IPS-NIHi7 (cell line): Measurements from ENCODE around the gene ZC2HC1B.

Experiments used
- DNase-seq: peaks from one replicate; pipeline ENCODE4 v3.0.0; 2012; ENCODE audit warnings: mixed read lengths; ENCODE audit errors: extremely low spot score

ZC2HC1B gene

DNA sequence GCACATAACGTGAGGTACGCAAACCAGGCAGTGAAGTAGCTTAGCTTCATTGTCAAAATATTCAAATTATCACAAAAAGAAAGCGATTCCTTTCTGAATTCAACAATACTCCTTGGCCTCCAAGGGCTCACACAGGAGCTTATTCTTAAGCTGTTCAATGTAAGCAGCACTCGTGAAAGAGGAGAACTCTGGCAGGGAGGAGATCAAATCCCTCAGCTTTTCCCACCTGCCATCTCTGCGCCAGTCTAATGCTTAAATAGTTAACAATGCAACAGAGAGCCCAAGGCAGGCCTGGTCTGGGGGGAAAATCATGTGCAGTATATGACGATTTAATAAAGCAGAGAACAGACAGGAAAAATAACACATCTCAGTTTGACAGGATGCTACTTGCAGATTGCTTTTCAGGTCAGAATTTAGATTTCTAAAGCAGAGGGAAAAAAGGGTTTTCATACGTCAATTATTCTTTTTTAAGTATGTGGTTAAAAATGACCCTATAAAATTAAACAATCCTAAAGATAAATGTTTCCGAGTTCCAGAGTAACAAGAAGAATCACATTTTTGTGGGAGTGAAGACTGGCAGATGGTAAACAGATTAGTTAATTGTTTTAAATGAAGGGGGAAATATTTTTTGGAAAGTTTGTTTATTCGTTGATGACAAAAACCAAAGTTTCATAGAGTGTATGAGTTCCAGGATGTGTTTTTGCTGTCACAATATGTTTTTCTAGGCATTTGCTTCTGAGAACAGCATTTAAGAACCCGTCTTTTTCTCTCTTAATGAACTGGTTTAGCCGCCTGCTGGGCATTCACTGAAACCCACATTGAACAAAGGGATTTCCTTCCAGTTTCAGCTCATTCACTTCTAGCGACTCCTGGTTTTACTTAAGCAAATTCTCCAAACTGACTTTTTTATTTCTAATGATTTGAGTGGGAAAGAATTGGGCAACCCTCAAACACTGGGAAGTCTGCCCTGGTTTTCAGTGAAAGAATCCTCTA, 97.9 kb downstream of the ZC2HC1B start:
- no peak for DNase-seq

DNA sequence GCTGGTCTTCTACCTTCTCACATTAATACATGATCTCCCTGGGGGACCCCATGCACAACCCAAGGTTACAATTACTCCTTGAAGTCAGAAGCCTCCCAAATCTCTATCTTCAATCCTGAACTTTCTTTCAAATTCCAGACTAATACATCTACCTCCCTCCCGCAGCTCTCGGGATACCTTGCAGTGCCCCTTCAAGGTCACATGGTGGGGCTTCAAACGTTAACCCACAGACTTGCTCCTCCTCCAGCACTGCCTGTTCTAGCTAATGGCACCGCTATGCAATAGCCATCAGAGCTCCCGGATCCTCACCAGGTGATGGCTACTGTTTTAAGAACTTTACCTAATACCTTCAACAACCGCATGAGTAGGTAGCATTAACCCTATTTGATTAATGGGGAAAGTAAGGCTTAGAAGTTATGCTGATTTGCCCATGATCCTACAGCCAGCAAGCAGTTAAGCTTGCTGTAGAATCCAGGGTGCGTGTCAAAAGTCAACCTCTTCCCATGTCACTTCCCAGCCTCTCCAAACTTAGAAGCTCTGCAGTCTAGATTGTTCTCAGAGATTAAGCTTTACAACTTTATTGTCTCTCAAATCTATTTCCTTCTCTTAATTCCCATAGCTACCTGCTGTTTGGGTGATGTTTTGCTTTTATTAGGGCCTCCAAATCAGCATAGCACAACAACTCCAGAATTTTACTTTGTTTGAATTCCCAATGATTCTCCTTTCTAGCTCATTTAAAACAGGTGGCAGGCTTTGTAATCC, 99.1 kb downstream of the ZC2HC1B start:
- DNase-seq, result no peak

DNA sequence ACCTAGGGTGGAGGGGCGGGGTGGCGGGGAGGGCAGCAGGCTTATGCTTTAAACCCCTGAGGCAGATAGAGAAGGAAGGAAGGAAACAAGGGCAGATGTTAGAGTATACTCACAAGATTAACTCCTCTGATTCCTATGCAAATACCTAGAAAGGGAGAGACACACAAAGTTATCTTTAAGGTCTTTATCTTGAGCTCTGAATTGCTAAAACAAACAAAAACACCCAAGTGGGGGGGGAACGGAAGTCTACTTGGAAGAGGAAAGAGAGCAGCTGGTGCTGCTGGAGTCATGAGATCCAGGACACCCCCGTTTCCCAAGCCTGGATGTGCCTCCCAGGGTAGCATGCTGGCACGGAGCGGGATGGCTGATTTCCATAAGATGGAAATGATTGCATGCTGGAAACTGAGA, 100.4 kb downstream of the ZC2HC1B start:
- peak; percentile 41 for DNase-seq

DNA sequence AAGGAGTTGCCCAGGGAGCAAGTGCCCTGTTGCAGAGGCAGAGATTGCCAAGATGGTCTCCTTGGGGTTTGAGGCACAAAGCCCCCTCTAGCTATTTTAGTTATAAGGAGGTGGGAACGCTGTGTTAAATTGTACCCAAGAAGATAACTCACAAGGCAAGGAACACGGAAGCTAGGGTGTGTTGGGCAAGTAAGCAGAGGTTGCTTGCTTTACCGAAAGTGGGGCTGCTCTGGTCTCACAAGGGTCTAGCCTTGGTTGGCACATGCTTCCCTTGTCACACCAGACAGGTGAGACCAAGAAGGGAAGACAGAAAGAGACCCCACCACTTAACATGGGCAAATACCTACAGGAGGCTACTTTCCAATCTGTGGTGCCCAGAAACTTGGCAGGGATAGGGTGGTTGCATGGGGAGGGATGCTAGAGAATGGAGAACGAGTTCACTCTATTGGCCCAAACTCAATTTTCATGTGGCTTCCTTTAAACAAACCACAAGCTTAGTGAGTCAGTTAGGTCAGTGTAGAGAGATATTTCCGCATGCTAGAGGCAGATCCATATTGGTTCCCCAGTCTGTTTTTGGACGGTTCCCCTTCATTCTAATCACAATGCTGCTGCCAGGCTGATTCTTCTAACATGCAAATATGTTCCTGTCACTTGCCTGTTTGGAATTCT, 101.4 kb downstream of the ZC2HC1B start:
- no peak for DNase-seq

DNA sequence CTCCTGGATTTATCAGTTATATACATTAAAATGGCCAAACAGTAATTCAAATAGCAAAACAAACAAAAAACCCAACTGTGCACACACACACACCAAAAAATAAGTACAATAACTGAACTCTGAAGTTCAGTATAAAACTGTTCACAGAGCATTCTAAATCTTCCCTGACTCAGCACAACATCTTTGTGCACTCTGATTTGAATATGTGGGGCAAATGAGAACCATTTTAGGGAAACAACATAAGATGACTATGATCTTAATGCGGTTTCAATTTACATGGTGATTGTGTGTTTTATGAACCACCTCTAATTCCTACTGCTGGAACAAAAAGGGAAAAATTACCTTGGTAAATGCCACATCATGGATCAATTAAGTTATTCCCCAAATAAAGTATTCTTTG, 102.0 kb downstream of the ZC2HC1B start:
- no peak for DNase-seq

DNA sequence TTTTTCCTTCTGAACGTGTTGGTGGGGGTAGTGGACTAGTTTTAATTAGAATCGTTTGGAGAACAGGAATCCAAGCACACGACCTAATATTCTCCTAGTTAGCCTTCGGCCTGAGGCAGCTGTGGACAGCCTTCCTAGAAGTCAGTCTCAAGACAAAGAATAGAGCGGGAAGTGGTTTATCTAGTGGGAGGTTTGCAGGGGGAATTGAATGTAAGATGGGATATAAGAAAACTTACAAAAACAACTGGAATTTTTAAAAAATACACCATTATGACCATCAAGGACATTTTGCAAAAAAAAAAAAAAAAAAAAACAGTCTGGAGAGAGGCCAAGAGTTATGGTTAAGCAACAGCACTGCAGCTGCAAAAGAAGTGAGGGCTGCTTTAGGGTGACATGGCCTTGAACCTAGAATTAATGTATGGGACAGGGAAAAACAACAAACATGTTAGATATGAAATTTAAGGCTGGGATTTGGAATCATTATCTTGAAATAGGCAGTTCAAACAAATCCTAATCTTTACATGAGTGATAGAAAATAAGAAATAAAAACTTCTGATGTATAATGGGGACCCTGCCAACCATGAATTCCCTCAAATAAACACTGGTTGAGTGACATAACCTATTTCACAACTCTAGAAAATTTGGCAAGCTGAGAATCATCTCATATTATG, 103.6 kb downstream of the ZC2HC1B start:
- DNase-seq, result no peak

DNA sequence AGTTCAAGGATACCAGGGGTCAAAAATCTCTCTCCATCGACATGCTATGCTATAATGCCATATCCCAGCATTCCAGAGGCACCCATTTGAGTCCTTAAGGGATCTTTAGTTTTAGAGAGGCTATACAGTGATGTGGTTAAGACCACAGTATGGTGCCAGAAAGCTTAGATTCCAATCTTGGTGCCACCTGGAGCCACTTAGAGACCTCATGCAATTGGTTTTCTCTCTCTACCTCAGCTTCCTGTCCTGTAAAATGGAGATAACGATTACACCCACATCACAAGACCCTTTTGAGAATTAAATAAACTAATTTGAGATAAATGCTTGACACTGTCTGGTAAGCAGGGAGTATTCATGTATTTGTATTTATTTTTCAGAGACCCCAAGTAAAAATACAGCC, 104.8 kb downstream of the ZC2HC1B start:
- no peak for DNase-seq

DNA sequence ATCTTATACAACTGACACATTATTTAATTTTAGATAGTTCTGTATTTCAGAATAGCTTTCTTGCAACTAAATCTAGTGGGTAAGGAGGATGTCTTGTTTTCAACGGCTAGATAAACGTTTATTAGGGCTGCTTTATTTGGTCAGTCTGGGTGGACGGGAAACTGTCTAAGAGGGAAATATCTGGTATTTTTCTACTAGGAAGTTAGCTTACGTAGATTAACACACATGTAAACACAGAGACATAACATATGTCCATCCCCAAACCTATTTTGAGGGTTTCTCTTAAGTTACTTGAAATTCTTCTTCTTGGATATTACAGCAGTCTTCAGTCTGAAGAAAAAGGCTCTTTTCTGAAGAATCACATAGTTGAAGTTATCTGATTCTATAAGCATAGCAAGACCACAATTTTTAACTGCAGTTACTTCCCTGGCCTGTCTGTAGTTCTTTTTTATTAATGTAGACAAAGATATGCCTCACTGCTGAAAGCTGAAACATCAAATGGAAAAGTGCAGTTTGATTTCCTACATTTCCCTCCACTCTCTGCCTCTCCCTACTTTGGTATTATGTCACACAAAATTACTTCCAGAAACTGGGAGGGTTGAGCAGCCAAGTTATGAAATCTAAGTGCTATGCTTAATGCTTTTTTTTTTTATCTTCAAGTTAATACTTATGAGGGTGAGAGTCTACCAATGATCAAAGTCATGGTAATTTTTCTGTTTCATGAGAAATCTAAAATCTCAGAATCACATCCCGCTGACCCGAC, 106.4 kb downstream of the ZC2HC1B start:
- no peak for DNase-seq

DNA sequence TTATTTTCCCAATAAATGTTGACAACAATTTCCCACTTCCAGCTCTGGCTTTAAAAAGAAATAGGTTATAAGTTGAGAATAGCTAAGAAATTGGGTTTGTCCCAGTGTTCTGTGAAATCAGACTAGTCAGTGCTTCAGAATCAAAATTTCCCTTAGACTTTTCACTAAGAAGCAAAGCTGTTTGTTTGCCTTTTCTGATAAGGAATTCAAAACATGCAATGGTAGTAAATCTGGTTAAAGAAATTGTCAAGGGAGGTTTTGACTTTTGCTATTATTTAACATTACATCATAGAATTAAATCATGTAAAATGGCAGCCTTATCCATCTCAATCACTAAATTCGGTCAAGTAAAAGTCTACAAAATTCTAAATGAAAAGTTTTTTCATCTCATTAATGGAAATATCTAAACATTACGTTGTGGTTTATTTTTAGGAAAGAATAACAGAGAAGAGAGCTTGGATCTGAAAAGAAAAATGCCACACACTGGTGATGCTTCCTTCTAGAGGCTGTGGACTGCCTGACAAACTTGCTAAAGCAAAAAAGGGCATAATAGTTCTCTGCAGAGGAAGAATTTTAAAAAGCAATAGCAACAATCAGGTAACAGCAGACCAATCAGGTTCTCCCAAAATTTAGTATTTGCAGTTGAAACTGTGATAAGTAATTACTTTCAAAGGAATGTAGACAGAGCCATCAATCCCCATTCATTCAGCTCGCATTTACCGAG, 107.4 kb downstream of the ZC2HC1B start:
- no peak for DNase-seq

DNA sequence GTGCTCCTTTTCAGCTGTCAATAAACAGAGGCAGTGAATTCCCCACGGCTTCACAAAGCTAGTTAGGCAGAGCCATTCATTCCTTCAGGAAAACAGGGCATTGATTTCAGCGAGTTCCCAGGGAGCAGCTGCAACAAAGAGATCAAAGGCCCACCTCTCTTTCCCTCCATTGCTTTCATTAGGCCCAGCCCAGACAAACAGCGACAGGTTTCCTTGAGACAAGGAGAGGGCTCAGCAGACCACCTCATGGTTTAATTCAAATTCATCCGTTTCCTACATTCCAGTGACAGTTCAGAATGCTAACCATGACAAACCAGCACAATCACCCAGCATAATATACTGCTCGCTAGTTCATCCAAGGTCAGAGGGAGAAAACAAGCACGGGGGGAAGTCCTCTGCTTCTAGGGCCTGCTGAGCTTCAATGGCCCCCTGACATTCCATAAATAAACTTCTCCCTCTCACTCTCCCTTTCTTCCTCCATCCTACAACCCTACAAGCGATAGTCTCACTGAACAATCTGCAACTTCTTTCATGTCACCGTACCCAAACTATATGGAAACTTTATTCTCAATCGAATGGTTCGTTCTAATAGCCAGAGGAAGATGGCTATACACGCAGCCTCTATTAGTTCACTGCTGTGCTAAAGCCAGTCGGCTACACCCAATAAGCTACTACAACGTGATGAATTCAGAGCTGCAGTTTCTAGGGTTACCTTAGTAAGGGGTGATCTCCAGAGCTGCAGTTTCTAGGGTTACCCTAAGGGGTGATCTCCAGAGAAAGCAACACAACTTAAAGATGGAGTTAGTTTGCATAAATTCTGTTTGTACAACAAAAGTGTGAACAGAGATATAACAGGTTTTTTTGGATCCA, 109.1 kb downstream of the ZC2HC1B start:
- DNase-seq, result peak; percentile 73

DNA sequence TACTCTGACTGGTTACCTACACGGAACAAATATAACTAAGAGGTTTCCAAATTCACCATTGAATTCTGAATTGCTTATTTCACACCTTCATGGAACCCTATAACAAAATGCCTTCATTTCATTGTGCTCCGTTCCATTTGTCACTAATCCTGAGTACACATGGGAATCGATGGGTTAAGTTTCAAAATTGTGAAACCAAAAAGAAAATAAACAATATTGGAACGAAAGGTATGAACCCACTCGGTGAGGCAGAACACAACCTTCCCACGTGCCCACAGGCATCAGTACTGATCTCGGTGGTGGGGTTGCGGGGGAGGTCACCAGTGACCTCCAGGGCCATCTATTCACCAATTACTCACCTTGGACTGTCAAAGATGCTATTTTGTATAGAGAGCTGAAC, 109.8 kb downstream of the ZC2HC1B start:
- DNase-seq, result no peak

DNA sequence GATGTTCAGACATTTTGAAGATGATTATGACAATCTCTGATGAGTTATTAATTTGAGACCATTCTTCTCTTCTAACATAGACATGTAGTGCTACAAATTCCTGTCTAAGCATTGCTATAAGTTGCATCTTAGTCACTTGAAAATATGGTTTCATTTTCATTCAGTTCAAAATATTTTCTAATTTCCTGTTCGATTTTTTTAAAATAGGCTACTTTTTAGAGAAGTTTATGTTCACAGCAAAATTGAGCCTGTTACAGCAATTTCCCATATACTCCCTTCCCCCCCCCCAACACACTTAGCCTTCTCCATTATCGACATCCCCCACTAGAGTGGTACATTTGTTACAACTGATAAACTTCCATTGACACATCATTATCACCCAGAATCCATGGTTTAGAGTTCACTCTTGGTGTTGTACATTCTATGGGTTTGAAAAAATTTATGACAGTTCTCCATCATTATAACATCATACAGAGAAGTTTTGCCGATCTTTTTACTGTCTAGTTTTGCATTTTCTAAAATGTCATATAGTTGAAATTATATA, 112.6 kb downstream of the ZC2HC1B start:
- no peak for DNase-seq

DNA sequence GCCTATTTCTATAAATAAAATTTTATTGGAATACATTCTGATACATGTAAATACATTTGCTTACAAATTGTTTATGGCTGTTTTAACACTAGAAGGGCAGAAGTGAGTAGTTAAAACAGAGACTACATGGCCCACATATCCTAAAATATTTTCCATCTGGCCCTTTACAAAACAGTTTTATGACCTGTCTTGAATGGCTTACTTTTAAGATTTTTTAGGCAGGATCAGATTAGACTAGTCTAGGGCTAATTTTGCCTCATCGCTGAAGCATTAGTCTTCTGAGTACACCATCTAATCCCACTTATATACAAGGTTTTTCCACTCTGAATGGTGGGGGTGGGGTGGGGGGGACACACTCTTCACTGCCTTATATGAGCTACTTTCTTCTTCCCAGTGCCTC, 116.6 kb downstream of the ZC2HC1B start:
- no peak for DNase-seq

DNA sequence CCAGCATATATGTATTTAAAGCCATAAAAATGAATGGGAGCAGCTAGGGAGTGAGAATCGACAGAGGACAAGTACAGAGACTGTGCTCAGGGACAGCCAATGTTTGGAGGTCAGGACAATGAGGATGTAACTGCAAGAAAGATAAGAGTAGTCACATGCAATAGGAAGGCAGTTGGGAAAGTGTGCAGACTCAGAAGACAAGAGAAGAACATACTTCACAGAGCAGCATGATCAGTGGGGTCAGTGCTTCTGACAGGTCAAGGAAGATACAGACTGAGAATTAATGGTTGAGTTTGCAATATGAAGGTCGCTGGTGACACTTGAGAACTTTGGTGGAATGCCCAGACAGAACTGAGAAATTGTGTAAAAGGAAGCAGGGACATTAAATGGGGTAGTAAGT, 118.7 kb downstream of the ZC2HC1B start:
- no peak for DNase-seq

DNA sequence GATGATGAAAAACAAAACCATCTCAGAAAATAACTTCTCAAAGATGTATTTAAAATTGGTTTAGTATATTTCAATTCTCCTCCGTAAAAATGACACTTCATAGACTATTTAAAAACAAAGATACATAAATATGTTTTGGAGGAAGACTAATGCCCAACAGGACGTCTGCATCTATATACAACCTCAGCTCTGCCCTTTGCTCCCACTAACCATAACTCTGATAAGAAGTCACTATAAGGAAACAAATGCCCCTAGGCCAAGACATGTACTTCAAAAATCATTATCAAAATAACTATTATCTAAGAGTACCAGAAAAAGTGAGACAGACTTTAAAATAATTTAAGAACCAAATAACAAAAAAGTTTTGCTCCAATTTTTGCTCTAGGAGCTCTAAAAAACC, 120.4 kb downstream of the ZC2HC1B start:
- no peak for DNase-seq

DNA sequence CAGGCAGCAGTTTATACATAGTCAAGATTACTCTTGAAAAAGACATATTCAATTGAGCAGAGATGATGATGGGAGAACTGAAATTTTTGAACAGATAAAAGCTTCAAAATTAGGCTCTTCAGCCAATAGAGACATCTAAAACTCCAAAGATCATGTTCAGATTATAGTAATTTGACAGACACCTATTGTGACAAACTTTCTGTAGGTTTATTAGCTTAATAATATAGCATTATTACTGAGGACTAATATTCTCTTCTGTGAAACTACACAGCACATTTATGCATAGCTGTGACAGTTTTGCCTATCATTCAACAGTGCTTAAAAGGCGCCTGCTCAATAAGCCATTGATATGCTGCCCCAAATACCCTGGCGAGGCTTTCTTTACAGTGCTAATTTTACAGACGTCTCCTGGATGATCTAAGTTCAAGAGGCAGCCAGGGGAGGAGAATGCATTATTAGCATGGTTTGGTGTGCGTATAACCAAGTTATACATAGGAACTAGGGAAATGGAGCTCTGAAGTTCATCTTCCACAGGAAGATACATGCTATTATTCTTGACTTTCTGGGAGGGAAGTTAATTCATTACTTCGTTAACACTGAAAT, 122.3 kb downstream of the ZC2HC1B start:
- DNase-seq, result no peak
